IPS-18c (cell line): ENCODE measurements around the gene VSNL1.
A peak's percentile ranks its signal among the peaks of the same experiment; 100 is the strongest.
"Not testable (repeated sequence)": the region's sequence is repeated elsewhere in the genome, so short reads cannot be mapped to it uniquely, and the experiment has no call there.

Experiments
- H3K4me3 ChIP-seq: 2 replicates; pipeline ENCODE4 v1.7.0; 2013; ENCODE audit warnings: low read depth, mild to moderate bottlenecking, low read length, moderate library complexity; ENCODE audit not compliant: insufficient read depth
- H3K9me3 ChIP-seq: one replicate; pipeline ENCODE4 v1.6.1; 2013; ENCODE audit warnings: mild to moderate bottlenecking, low read length, moderate library complexity; ENCODE audit not compliant: control insufficient read depth, insufficient read depth

VSNL1 gene

DNA sequence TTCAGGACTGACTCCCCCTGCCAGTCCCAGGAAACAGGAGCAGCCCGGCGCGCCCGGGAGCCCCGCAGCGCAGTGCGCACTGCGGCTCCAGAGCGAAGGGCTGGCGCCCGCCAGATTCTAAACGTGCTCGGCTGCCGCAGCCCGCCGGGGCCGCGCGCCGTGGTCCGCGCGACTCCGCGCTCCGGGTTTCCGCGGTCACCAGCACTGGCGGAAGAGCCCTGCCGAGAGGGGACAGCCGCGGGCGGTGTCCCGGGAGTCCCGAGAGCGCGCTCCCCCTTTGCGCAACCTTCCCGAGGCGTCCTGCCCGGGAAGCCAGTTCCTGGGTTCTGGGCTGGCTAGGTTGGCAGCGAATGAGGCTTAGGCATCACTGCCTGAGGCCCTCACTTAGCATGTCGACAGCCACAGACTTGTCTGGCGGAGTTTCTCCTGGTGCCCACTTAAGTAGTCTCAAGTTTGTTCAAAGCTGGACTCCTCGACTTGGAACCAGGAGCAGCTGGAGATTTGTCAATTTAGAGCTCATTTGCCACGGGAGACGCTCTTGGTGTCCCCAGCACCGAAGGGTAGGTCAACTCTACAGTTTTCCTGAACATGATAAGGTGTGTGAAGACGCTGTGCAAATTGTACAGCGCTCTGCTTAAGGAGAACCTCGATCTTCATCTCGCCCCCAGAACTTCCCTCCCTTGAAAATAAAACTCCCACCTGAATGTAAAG is 1.5 kb upstream of the VSNL1 start:
- peak overlapping the region; percentile 49 for H3K4me3 ChIP-seq

DNA sequence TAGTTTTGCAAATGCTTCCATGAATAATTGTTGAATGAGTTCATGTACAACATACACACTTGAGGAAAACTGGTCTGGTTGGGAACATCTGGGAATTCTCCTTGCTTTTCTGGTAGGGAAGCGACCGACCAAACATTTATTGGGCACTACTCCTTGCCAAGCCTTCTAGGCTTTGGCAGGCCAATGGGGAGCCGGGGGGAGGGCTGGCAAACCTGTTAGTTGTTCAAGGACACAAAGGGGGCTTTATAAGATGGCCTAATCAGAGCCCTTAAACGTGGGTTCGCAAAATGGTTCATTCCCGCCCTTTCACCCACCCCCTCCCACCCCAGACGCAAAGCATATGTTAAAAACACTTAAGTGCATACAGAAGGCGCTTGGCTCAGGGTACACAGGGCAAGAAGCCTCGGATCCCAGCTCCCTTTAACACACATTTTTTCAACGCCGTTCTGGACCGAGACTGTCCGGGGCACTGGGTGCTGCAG is 844 bp upstream of the VSNL1 start:
- Histone ChIP-seq H3K4me3 (peak overlapping the region; percentile 49), H3K9me3 (no peaks in the 10 kb centered on the region)

More for the DNA sequence above, 1.5 kb upstream of the VSNL1 start:
- H3K9me3 ChIP-seq, result no peaks in the 10 kb centered on the region

DNA sequence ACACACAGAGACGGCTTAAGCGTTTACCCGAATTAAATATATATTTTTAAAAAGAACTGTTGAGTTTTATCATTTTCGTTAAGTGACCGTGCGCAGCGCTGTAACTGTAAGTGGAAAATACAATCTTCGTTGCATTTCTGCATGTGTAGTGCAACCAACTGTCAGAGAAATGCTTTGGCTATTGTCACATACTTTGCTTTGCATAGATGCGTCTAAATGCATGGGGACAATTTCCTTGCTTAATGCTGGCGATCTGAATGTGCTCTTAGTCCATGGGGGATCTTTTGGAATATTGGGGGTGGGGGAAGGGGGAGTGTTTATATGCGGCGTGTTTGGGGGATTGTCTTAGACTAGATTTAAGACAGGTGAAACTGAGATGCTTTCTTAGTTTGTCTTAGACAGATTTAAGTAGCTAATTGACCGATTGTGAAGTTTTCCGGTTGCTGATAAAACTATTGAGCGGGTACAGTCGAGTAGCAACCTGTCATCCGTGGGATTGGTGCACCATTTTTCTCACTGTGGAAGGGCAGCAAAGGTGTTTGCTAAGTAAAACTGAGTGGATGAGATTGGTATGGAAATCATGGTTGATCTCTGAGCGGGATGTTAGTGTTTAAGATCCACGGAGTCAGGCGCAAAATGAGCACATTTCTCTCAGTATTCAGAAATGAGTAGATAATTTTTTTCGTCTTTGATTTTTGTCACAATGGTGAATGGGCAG is 476 bp downstream of the VSNL1 start:
- H3K4me3 ChIP-seq, result peak overlapping the region; percentile 61

DNA sequence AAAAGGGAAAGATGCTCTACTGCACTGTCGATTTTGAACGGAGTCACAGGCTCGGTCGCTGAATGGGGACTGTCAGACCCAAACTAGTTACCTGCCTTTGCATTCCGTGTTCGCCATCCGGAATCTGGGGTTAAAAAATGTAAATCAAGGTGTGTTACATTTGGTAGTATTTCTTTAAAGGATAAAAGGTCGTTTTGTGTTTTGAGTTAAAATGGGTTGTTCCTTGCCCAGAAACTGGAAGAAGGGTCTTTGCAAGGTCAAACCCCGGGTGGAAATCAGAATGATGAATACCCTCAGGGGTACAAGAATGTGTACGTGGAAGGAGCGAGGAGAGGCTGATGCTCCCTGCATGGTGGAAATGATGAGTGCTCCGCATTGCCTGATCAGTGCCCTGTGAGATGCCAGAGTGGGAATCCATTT is 1.0 kb downstream of the VSNL1 start:
- no peaks in the 10 kb centered on the region for H3K9me3 ChIP-seq
- peak overlapping the region; percentile 61 for H3K4me3 ChIP-seq

More for the DNA sequence above, 476 bp downstream of the VSNL1 start:
- H3K9me3 ChIP-seq, result no peaks in the 10 kb centered on the region

DNA sequence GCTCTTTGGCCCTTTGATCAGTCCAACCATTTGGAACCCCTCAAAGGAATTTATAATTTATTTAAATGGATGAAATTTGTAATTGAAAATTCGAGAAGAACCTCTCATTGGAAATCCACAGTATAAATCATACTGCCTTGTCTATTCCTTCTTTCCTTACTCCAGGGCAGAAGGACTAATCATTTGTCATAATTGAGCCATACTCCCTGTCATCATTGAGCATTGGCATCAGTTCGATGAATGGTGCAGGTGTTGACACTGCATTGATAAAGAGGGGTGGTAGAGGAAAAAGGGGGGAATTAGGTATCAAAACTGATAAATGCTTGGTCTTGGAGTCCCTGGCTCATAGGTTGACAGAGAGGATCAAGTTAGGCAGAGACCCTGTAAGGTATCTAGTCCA is 2.0 kb downstream of the VSNL1 start:
- Histone ChIP-seq H3K9me3 (no peaks in the 10 kb centered on the region), H3K4me3 (no peak overlapping the region)

DNA sequence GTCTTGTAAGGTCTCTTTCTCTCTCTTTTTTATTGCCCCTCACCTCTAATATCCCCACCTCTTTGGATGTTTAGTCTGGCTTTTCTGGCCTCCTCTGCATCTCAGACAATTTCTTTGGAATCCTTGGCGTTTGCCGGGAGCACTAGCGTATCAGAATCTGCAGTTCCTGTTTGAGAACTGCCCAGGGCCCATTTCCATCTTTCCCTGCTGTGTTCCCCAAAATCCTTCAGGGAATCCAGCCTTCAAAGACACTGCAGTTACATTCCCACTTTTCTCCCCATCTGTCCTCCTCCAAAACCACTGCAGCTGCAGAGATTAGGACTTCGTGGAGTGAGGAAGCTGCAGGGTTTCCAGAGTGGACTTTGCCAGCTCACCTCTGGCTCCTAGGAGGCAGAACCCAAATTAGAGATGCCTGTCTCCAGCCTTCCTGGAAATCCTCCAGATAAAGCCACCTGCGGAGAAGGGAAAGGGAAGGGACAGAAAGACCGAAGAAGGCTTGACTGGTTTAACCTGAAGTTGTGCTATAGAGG is 2.7 kb downstream of the VSNL1 start:
- peak overlapping the region; percentile 30 for H3K4me3 ChIP-seq
- H3K9me3 ChIP-seq, result no peaks in the 10 kb centered on the region

DNA sequence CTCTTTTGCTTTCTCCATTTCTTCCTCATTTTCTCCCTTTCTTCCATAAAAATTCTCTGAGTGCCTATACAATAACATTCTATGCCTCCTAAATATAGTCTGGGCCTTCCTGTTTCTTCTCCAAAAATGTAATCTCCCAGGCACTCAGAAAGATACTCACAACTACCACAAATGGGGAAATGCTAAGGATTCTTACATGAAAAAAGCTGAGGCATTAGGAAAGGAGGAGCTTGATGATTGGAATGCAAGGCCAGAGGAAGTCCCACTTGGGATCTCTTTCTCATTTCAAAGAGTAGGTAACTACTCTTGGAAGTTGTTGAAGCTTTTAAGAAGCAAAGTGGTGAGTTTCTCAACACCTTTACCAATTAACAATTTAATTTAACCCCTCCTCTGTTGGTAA is 3.4 kb downstream of the VSNL1 start:
- peak overlapping the region; percentile 25 for H3K4me3 ChIP-seq
- no peaks in the 10 kb centered on the region for H3K9me3 ChIP-seq

DNA sequence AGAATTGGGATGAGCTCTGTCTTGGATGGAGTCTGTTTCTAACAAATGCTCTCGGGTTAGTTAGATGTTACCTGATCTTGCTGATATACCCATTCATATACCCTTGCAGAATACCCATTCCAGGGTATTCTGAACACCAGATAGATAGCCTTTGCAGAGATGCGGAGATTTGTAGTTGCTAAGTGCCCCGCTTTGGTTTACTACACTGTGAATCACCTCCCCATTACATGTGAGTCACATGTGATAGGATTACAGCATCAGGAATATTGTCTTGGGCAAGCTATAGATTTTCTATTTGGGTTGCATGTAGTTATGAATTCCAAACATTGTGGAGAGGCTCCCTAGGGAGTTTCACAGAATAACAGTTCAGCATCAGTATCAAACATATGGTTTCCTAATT is 3.8 kb downstream of the VSNL1 start:
- Histone ChIP-seq H3K4me3 (no peak overlapping the region), H3K9me3 (no peaks in the 10 kb centered on the region)

DNA sequence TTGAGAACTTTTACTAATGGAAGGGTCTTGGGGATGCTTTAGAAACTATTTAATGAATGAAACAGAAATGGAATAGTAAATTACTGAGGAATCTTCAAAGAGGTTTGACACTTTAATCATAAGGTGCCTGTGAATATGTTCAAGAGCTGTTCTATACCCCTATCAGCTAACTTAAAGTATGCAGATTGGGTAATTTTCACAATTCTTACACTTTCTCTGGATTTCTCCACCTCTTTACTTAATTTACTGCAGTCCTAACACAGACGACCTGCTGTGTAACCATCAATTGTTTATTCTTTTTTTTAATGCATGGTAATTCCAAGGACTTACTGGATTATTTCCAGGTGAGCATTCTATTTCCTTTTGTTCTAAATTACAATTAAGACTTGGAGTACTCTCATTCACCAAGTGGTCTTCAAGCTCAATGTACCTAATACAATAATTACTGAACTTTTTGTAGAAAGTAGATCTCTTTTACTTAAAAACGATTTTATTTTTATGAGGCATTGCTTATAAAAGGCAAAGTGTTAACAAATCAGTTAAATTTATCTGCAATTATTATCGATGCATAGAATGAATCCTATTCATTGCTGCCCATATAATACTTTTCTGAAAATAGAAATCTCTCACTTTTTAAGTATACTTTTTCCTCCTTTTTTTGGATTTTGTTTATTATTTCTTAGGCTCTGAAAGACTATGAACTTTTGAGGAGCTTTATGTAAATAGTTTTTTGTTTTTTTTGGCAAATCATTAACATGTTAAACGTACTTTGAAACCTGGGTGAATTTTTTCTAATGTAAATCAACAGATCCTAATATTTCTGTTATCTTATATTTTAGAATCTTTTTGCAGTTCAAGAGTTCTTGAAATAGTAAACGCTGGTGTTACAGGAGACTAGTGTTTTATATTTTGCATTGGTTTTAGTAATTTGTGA is 5.5 kb downstream of the VSNL1 start:
- Histone ChIP-seq H3K4me3 (no peak overlapping the region), H3K9me3 (no peaks in the 10 kb centered on the region)

DNA sequence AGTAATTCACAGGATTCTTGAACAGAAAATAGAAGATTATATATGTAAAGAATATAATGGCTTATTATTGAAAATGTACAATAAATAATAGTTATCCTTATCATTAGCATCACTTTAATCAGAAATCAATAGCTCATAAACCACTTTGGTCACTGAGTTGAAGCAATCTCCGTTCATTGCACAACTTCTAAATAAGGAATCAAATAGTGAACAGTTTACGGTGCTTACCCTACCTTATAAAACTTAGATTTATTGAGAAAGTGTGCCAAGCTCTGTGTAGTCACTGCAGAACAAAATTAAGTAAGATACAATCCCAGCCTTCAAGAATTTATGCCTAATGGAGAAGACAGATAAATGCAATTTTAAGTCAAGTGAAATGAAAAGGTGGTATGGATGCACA is 6.7 kb downstream of the VSNL1 start:
- Histone ChIP-seq H3K9me3 (no peaks in the 10 kb centered on the region), H3K4me3 (no peak overlapping the region)

DNA sequence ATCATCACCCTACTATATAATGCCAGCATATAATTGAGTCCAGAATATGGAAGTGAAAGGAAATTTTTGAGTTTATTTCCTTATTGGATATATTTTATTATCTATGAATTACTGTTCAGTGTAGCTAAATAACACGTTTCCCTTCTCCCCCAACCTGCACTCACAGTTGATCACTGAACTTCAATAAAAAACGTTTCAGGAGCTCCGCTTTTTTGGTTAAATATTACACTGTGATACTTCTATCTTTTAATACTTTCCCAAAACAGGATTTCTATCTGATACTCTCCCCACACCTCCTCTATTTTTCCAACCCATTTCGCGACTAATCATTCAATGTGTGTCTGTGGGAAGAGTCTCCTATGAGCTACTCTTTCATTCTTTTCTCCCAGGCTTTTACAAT is 7.2 kb downstream of the VSNL1 start:
- Histone ChIP-seq H3K9me3 (no peaks in the 10 kb centered on the region), H3K4me3 (no peak overlapping the region)

DNA sequence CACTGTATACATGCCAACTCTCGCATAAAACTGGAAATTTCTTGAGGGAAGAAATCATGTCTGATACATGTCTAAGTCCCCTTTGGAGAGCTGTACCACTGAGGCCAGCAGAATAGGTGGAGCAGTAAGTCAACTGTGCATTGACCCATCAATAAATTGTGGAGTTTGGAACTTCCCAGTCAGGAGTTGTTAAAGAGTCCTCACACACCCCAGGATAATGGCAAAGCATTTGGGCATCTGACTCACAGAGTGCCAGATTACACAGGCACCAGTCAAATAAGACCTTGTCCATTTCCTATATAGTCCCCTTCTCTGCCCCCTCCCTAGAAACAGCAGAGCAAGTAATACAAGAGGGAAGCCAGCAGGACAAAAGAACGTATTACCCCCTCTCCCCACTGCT is 10.4 kb downstream of the VSNL1 start:
- no peak overlapping the region for H3K4me3 ChIP-seq
- no peaks in the 10 kb centered on the region for H3K9me3 ChIP-seq

DNA sequence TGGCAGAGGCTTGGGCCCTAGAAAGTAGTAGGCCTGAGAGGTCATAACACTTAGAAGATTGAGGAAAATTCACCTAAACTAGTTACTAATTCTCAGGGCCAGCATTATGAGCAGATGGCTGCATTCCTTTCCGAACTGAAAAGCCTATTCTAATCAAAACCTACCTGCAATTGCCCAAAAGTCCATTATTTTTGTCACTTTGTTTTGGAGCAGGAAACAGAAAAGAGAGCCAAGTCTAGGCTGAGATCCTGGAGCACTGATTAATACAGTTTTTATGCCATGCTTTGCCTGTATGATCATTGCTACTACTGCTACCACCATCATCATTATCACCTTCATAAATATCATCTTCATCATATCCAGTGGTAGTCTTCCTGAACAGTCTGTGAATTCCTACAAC is 14.7 kb downstream of the VSNL1 start:
- H3K9me3 ChIP-seq, result no peaks in the 10 kb centered on the region
- no peak overlapping the region for H3K4me3 ChIP-seq

DNA sequence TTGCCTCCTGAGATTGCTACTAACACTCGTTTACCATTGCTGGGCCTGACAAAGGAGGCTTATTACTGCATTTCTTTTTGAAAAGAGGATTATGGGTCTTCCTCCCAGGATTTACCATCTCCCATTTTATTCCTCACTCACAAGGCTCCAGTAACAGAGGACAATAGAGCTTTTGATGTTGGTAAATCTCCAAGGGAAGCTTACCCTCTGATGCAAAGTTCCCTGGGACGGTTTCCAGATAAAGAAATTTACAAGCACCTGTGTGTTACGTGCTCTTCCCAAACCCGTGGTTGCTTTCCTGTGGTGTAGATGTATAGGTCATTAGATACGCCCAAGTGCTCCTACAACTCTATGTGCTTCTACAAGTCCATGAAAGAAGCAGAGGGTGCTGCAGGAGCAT is 17.1 kb downstream of the VSNL1 start:
- H3K4me3 ChIP-seq, result no peak overlapping the region

DNA sequence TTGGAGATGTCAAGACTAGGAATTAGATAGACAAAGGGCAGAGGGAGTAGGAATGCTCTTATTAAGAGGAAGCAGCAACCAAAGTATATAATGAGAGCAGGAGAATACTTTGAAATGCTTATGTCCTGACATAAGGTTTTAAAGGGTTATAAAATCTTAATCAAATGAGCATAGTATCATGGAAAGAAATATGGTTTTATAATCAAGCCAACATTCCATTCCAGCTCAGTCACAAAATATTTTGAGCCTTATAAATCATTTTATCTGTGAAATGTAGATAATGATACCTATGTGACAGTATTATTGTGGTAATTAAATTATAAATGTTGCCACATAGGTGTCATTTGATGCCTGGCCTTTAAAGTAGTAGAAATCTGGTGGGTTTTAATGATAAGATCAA is 17.6 kb downstream of the VSNL1 start:
- Histone ChIP-seq H3K9me3 (no peaks in the 10 kb centered on the region), H3K4me3 (no peak overlapping the region)

More for the DNA sequence above, 17.1 kb downstream of the VSNL1 start:
- no peaks in the 10 kb centered on the region for H3K9me3 ChIP-seq

DNA sequence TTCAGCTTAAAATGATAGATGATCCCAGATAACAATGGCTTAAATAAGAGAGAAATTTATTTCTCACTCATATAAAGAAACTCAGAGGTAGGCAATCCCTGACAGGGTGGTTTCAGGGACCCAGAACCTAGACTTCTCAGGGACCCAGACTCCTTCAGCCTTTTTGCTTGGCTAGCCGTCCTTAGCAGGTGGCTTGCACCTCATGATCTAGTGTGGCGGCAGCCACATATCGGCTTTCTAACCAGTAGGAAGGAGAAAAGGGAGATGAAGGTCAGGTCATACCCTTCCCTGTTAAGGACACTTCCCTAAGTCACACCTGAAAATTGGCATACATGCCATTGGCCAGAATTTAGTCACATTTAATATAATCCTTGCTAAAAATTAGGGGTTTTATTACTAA is 18.4 kb downstream of the VSNL1 start:
- H3K4me3 ChIP-seq, result no peak overlapping the region
- H3K9me3 ChIP-seq, result no peaks in the 10 kb centered on the region

DNA sequence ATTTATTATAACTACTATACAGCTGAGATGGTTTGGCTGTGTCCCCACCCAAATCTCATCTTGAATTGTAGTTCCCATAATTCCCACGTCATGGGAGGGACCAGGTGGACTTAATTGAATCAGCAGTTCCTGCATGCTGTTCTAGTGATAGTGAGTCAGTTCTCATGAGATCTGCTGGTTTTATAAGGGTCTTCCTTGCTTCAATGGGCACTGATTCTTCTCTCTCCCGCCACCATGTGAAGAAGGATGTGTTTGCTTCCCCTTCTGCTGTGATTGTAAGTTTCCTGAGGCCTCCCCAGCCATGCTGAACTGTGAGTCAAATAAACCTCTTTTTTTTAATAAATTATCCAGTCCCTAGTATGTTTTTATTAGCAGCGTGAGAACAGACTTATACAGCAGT is 25.2 kb downstream of the VSNL1 start:
- not testable (repeated sequence) for H3K9me3 ChIP-seq, H3K4me3 ChIP-seq
